Measurements from ENCODE around the gene AACS.

DNA sequence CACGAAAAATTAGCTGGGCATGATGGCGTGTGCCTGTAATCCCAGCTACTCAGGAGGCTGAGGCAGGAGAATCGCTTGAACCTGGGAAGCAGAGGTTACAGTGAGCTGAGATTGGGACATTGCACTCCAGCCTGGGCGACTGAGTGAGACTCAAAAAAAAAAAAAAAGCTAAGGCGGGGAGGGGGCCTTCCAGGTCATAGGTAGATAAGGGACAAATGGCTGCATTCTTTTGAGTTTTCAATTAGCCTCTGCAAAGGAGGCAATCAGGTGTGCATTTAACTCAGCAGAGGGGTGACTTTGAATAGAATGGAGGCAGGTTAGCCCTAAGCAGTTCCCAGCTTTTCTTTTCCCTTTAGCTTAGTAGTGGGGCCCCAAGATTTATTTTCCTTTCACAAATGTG, 743 bp upstream of the AACS start:
- TF ChIP-seq, protein P1, sequence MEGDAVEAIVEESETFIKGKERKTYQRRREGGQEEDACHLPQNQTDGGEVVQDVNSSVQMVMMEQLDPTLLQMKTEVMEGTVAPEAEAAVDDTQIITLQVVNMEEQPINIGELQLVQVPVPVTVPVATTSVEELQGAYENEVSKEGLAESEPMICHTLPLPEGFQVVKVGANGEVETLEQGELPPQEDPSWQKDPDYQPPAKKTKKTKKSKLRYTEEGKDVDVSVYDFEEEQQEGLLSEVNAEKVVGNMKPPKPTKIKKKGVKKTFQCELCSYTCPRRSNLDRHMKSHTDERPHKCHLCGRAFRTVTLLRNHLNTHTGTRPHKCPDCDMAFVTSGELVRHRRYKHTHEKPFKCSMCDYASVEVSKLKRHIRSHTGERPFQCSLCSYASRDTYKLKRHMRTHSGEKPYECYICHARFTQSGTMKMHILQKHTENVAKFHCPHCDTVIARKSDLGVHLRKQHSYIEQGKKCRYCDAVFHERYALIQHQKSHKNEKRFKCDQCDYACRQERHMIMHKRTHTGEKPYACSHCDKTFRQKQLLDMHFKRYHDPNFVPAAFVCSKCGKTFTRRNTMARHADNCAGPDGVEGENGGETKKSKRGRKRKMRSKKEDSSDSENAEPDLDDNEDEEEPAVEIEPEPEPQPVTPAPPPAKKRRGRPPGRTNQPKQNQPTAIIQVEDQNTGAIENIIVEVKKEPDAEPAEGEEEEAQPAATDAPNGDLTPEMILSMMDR (optimal IDR thresholded peaks at IDR 0.05 in 1 of 3, IDR thresholded peaks at IDR 0.05 in 1 of 3, conservative IDR thresholded peaks at IDR 0.05 in 1 of 3; ENCODE audit: extremely low read depth in 1 of 3, insufficient read depth in 2 of 3, low read length in 3 of 3), result no peak
- TF ChIP-seq EZH2 (IDR thresholded peaks at IDR 0.05; ENCODE audit: low read length), result no peak
